ENCODE data around the gene ADAMTS8. TPM values are rescaled to one million over a fixed set of nuclear protein-coding genes. Genes with fewer than 3 reads are reported as not detected.

Gene ADAMTS8
- total and polyA plus RNA-seq, 9 of the 15 experiments (the other 6 are each of a cell fraction or from before 2014, with no cell fraction given): not detected

- no peak for TF ChIP-seq PTTG1 (tag; IDR thresholded peaks at IDR 0.05; ENCODE audit: low read depth)
- no peak for TF ChIP-seq NR2F6 (CRISPR knock-in tag; IDR thresholded peaks at IDR 0.05)
- no peak for TF ChIP-seq NR2C1 (IDR thresholded peaks at IDR 0.05)
- TF ChIP-seq NR2C1 (tag; IDR thresholded peaks at IDR 0.05): no peak
- TF ChIP-seq NELFE (IDR thresholded peaks at IDR 0.05; ENCODE audit: insufficient read depth, insufficient read length): no peak
- no peak for TF ChIP-seq ZNF184 (CRISPR knock-in tag; IDR thresholded peaks at IDR 0.05)
- no peak for TF ChIP-seq SIN3B (IDR thresholded peaks at IDR 0.05; ENCODE audit: low read depth)
- TF ChIP-seq MYBL2 (IDR thresholded peaks at IDR 0.05; ENCODE audit: low read depth): no peak
- TF ChIP-seq MYBL2 (CRISPR knock-in tag; IDR thresholded peaks at IDR 0.05; ENCODE audit: borderline replicate concordance): no peak
- TF ChIP-seq RAD51 (IDR thresholded peaks at IDR 0.05; ENCODE audit: borderline replicate concordance, low read depth): no peak
Measured at GRCh38 chr11:130471731-130472433, 43.5 kb upstream of the ADAMTS8 start (continued).

- Histone ChIP-seq H3K27me3 (ENCODE audit: control insufficient read depth in 2 of 2, insufficient read depth in 2 of 2, low read length in 2 of 2) (peaks cover 35 to 72% of the 10 kb centered on the region in 2 experiments), H3K9ac (ENCODE audit: insufficient read depth in 1 of 2, low read depth in 2 of 2, low read length in 2 of 2) (no peak overlapping the region), H3K36me3 (ENCODE audit: control insufficient read depth, insufficient read depth, low read length) (no peaks in the 10 kb centered on the region), H3K9me1 (ENCODE audit: control insufficient read depth, insufficient read depth, low read length) (peaks cover 3% of the 10 kb centered on the region), H3K79me2 (ENCODE audit: control insufficient read depth, insufficient read depth, low read length) (no peaks in the 10 kb centered on the region), H3K4me2 (ENCODE audit: insufficient read depth, low read length) (no peak overlapping the region), H2AFZ (ENCODE audit: low read depth, low read length) (no peak overlapping the region), H3K4me3 (no peak overlapping the region), H3K27ac (ENCODE audit: extremely low read depth, low read depth, low read length) (no peak overlapping the region), H3K4me1 (replicated peaks in 1 of 2; ENCODE audit: control insufficient read depth in 2 of 2, insufficient read depth in 2 of 2, low read length in 2 of 2) (peaks cover 0 to 10% of the 10 kb centered on the region in 2 experiments; a peak in 1 of 5 replicates), H3K9me3 (replicated peaks; ENCODE audit: control insufficient read depth, insufficient read depth, low read depth, low read length) (no peaks in the 10 kb centered on the region), H4K20me1 (replicated peaks; ENCODE audit: control insufficient read depth, insufficient read depth, low read length) (no peaks in the 10 kb centered on the region; the same call in 1 of the 2 replicates)
- 4% methylated on average over 20 of the region's 20 CpGs for WGBS (ENCODE audit: insufficient coverage, low coverage, missing lambda C conversion rate)
- CTCF ChIA-PET (ENCODE audit: low intra/inter-chr PET ratio): no interaction called here
- in situ Hi-C loops (cut with MboI) (no loop called here), intact Hi-C loops (cut with micrococcal nuclease) (no loop called here)
- no peak for DNase-seq (ENCODE audit: extremely low read depth in 1 of 4, low spot score in 3 of 4)
- BruUV-seq (replicated peaks): no TSS peak
- no peak for ATAC-seq
- POLR2A ChIA-PET: no interaction called here
- FAIRE-seq: no peak
- no peak for TF ChIP-seq FUS (optimal IDR thresholded peaks at IDR 0.05; ENCODE audit: low read depth, low read length)
- peak; percentile 81; the same call in 1 of the 2 replicates for TF ChIP-seq ZNF24 (IDR thresholded peaks at IDR 0.05)
Measured at GRCh38 chr11:130470832-130471706, 42.7 kb upstream of the ADAMTS8 start.
